ENCODE results near the gene CAVIN2.

The CAVIN2 gene

GRCh38 chr2:191862156-191862775 is 15.4 kb upstream of the CAVIN2 start:
- H3K4me1 ChIP-seq, result peaks cover 15% of the 10 kb centered on the region
- TF ChIP-seq, protein P1, sequence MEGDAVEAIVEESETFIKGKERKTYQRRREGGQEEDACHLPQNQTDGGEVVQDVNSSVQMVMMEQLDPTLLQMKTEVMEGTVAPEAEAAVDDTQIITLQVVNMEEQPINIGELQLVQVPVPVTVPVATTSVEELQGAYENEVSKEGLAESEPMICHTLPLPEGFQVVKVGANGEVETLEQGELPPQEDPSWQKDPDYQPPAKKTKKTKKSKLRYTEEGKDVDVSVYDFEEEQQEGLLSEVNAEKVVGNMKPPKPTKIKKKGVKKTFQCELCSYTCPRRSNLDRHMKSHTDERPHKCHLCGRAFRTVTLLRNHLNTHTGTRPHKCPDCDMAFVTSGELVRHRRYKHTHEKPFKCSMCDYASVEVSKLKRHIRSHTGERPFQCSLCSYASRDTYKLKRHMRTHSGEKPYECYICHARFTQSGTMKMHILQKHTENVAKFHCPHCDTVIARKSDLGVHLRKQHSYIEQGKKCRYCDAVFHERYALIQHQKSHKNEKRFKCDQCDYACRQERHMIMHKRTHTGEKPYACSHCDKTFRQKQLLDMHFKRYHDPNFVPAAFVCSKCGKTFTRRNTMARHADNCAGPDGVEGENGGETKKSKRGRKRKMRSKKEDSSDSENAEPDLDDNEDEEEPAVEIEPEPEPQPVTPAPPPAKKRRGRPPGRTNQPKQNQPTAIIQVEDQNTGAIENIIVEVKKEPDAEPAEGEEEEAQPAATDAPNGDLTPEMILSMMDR (IDR thresholded peaks at IDR 0.05; ENCODE audit: low read depth, low read length), result no peak
- no peaks in the 10 kb centered on the region for H3K9me3 ChIP-seq

DNA sequence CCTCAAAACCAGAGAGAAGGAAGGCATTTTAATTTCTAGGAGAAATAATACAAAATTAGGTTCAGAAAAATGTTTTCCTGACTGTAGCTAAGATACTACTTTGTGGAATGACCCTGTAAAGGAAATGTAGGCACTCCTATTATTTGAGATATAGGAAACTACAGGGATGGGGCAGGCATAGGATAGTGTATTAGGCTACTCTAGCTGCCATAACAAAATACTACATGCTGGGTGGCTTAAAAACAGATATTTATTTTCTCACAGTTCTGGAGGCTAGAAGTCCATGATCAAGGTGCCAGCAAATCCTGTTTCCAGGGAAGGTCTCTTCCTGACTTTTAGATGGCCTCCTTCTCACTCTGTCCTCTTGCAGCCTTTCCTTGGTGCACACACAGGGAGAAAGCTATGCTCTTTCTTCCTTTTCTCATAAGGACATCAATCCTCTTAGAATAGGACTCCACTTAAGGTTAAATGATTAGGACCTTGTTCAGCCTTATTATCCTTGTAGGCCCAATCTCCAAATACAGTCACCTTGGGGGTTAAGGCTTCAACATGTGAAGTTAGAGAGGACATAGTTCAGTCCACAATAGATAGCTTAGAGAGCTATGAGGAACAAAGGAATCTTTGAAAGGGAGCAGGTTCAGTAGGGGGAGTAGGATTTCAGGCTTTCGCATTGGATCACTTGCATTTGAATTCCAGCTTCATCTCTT is 14.0 kb upstream of the CAVIN2 start:
- TF ChIP-seq, protein P1 (IDR thresholded peaks at IDR 0.05; ENCODE audit: low read depth, low read length), result no peak
- Histone ChIP-seq H3K27me3 (no peaks in the 10 kb centered on the region), H3K36me3 (no peaks in the 10 kb centered on the region), H3K4me3 (ENCODE audit: low read depth, low read length) (no peak overlapping the region), H3K9me3 (no peaks in the 10 kb centered on the region), H3K4me1 (peaks cover 17% of the 10 kb centered on the region)
- no peak for DNase-seq

More at GRCh38 chr2:191862156-191862775, 15.4 kb upstream of the CAVIN2 start:
- Histone ChIP-seq H3K36me3 (no peaks in the 10 kb centered on the region), H3K4me3 (ENCODE audit: low read depth, low read length) (no peak overlapping the region), H3K27me3 (no peaks in the 10 kb centered on the region)
- DNase-seq, result no peak

DNA sequence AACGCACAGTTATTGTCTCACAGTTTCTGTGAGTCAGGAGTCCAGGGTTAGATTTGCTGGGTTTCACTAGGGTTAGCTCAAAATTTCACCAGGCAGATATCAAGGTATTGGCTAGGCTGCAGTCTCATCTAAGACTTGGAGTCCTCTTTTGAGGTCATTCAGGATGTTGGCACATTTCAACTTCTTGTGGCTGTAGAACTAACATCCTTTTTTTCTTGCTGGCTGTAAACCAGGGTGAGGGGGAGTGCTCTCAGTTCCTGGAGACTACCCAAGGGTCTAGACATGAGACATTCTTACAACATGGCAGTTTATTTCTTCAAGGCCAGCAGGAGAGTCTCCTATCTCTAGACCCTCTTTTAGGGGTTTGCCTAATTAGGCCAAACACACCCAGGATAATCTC is 12.8 kb upstream of the CAVIN2 start:
- DNase-seq, result no peak
- TF ChIP-seq, protein P1 (IDR thresholded peaks at IDR 0.05; ENCODE audit: low read depth, low read length), result no peak
- Histone ChIP-seq H3K4me1 (peaks cover 14% of the 10 kb centered on the region), H3K9me3 (no peaks in the 10 kb centered on the region), H3K4me3 (ENCODE audit: low read depth, low read length) (no peak overlapping the region), H3K27me3 (no peaks in the 10 kb centered on the region), H3K36me3 (no peaks in the 10 kb centered on the region)

GRCh38 chr2:191857886-191858285 is 11.0 kb upstream of the CAVIN2 start:
- DNase-seq, result no peak
- TF ChIP-seq, protein P1 (IDR thresholded peaks at IDR 0.05; ENCODE audit: low read depth, low read length), result no peak
- H3K36me3 ChIP-seq, result no peaks in the 10 kb centered on the region

DNA sequence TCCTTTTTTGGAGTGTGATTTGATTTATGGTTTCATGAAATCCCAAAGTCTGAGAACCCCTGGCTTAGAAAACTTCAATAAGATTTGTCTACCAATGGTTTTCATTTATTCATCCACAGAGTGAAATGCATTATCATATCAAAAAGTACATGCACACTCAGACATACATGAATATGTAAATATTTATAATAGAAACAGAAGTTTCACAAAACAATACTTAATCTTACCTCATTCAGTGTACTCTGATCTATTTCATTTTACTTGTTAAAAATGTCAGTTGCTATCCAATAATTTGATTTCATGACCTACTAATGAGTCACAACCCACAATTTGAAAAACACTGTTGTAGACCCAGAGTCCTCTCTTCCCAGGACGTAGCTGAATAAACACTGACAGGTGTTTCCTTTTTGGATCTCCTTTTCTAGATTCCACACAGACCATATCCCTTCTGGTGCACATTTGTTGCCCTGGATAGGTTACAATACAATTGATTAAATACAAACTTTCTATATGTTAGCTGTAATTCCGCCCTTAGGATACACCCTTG is 10.4 kb upstream of the CAVIN2 start:
- Histone ChIP-seq H3K36me3 (no peaks in the 10 kb centered on the region), H3K4me1 (peaks cover 11% of the 10 kb centered on the region; the same call in 1 of the 2 replicates), H3K27me3 (no peaks in the 10 kb centered on the region), H3K9me3 (no peaks in the 10 kb centered on the region), H3K4me3 (ENCODE audit: low read depth, low read length) (no peak overlapping the region)
- TF ChIP-seq, protein P1 (IDR thresholded peaks at IDR 0.05; ENCODE audit: low read depth, low read length), result no peak
- no peak for DNase-seq

More at GRCh38 chr2:191857886-191858285, 11.0 kb upstream of the CAVIN2 start:
- H3K9me3 ChIP-seq, result no peaks in the 10 kb centered on the region
- H3K4me1 ChIP-seq, result peaks cover 11% of the 10 kb centered on the region; the same call in 1 of the 2 replicates
- no peaks in the 10 kb centered on the region for H3K27me3 ChIP-seq
- H3K4me3 ChIP-seq (ENCODE audit: low read depth, low read length), result no peak overlapping the region
